SK-N-SH (cell line): ENCODE data around the gene CENPW. TPM values are rescaled to one million over a fixed set of nuclear protein-coding genes. Genes with fewer than 3 reads are reported as not detected.

Source experiments
- CTCF ChIA-PET: fragments of 300-600, 350-600 bp; formaldehyde crosslinking; extraction: SDS; loops from one replicate; lab custom pipeline; 2021; lab: Yijun Ruan, JAX
- POLR2A ChIA-PET: fragments of 350-600 bp; sonication (Branson Sonifier 250); formaldehyde crosslinking; extraction: SDS; loops from one replicate; lab custom pipeline; 2020; ENCODE audit warnings: antibody characterized with exemption, inconsistent platforms; lab: Yijun Ruan, JAX
- DNase-seq: peaks from one replicate; pipeline ENCODE4 v3.0.0; 2012
- H2AFZ ChIP-seq: fragments of 200-600 bp; sonication (generic); 2 replicates; pipeline ENCODE4 v1.8.1; 2016; ENCODE audit warnings: antibody characterized with exemption, mild to moderate bottlenecking, low read depth
- H3F3A ChIP-seq: fragments of 200-600 bp; sonication (generic); replicated peaks from 2 replicates; pipeline ENCODE3; 2016; ENCODE audit warnings: antibody characterized with exemption, mild to moderate bottlenecking; ENCODE audit not compliant: insufficient read depth
- H3K27ac ChIP-seq, 2 experiments: fragments of 200-500 bp in 1 of 2; fragments of 200-600 bp in 1 of 2; sonication (Bioruptor generic) in 1 of 2; sonication (generic), shearing (Covaris generic) in 1 of 2; 2 replicates each; pipeline versions ENCODE4 v1.5.1 to v1.6.1; 2014 to 2016; ENCODE audit warnings: low read depth in 2 of 2, inconsistent platforms in 1 of 2, low read length in 1 of 2, mild to moderate bottlenecking in 1 of 2, mixed read lengths in 1 of 2
- H3K27me3 ChIP-seq: fragments of 200-600 bp; sonication (generic), shearing (Covaris generic); 2 replicates; pipeline ENCODE4 v1.6.1; 2016; ENCODE audit warnings: mixed run types; ENCODE audit not compliant: insufficient read depth
- H3K36me3 ChIP-seq, 2 experiments: fragments of 200-500 bp in 1 of 2; fragments of 200-600 bp in 1 of 2; sonication (Bioruptor generic) in 1 of 2; sonication (generic) in 1 of 2; replicated peaks in 1 of 2; 2 replicates each; pipeline versions ENCODE3 to v1.5.1; 2014 to 2016; ENCODE audit warnings: low read length in 1 of 2, mild to moderate bottlenecking in 1 of 2; ENCODE audit not compliant: insufficient read depth in 2 of 2, control insufficient read depth in 1 of 2
- H3K4me1 ChIP-seq, 2 experiments: fragments of 200-500 bp in 1 of 2; fragments of 200-600 bp in 1 of 2; sonication (Bioruptor generic) in 1 of 2; sonication (generic), shearing (Covaris generic) in 1 of 2; 2 replicates each; pipeline versions ENCODE4 v1.5.1 to v1.6.1; 2014 to 2016; ENCODE audit warnings: low read depth in 1 of 2, low read length in 1 of 2, mixed run types in 1 of 2; ENCODE audit not compliant: insufficient read depth in 2 of 2, control insufficient read depth in 1 of 2
- H3K4me2 ChIP-seq: fragments of 200-600 bp; sonication (generic), shearing (Covaris generic); 2 replicates; pipeline ENCODE4 v1.6.1; 2017; ENCODE audit warnings: mixed run types
- H3K4me3 ChIP-seq, 2 experiments: fragments of 200-500 bp in 1 of 2; fragments of 200-600 bp in 1 of 2; sonication (Bioruptor generic) in 1 of 2; sonication (generic), shearing (Covaris generic) in 1 of 2; 2 replicates each; pipeline versions ENCODE4 v1.5.1 to v1.8.1; 2014 to 2016; ENCODE audit warnings: low read depth in 2 of 2, inconsistent platforms in 1 of 2, low read length in 1 of 2, mild to moderate bottlenecking in 1 of 2, mixed read lengths in 1 of 2, moderate library complexity in 1 of 2
- H3K79me2 ChIP-seq: fragments of 200-600 bp; sonication (generic); 2 replicates; pipeline ENCODE4 v1.8.1; 2017; ENCODE audit warnings: mild to moderate bottlenecking; ENCODE audit not compliant: insufficient read depth
- H3K9ac ChIP-seq: fragments of 200-600 bp; sonication (generic); 2 replicates; pipeline ENCODE4 v1.6.1; 2017; ENCODE audit warnings: mixed run types
- H3K9me2 ChIP-seq: fragments of 200-600 bp; sonication (generic); 2 replicates; pipeline ENCODE4 v1.6.1; 2017; ENCODE audit warnings: mixed run types
- H3K9me3 ChIP-seq: fragments of 200-600 bp; sonication (generic); 2 replicates; pipeline ENCODE4 v1.6.1; 2017; ENCODE audit warnings: mixed run types, mild to moderate bottlenecking, moderate library complexity
- H4K20me1 ChIP-seq: fragments of 200-600 bp; sonication (generic); 2 replicates; pipeline ENCODE4 v1.6.1; 2017; ENCODE audit warnings: mild to moderate bottlenecking, mixed run types; ENCODE audit not compliant: insufficient read depth
- CHD2 ChIP-seq: fragments of 150-350 bp; IDR thresholded peaks from 2 replicates; pipeline ENCODE4 v1.6.1; 2018; ENCODE audit warnings: low read length; ENCODE audit not compliant: partially characterized antibody
- CTCF ChIP-seq: fragments of 200-600 bp; sonication (generic); IDR thresholded peaks from 2 replicates; pipeline ENCODE4 v1.6.1; 2017; ENCODE audit warnings: antibody characterized with exemption, mild to moderate bottlenecking, moderate library complexity
- ELF1 ChIP-seq: IDR thresholded peaks from 2 replicates; pipeline ENCODE4 v1.4.0; 2012
- EZH2phosphoT487 ChIP-seq: fragments of 200-600 bp; sonication (generic); IDR thresholded peaks from 2 replicates; pipeline ENCODE4 v1.6.1; 2017; ENCODE audit warnings: low read depth, mixed run types, mild to moderate bottlenecking, antibody characterized with exemption, moderate library complexity, borderline replicate concordance
- FOSL2 ChIP-seq: IDR thresholded peaks from 2 replicates; pipeline ENCODE4 v1.4.0; 2012; ENCODE audit warnings: low read depth, mild to moderate bottlenecking, moderate library complexity, borderline replicate concordance
- FOXJ3 ChIP-seq: sonication (generic); formaldehyde crosslinking; IDR thresholded peaks from 2 replicates; pipeline ENCODE4 v1.5.1; 2020; ENCODE audit warnings: mild to moderate bottlenecking, missing genetic modification reagents
- GABPA ChIP-seq: IDR thresholded peaks from 2 replicates; pipeline ENCODE4 v1.4.0; 2012; ENCODE audit warnings: low read depth, mild to moderate bottlenecking
- MEF2A ChIP-seq: IDR thresholded peaks from 2 replicates; pipeline ENCODE4 v1.4.0; 2012; ENCODE audit warnings: low read depth, borderline replicate concordance
- NFIC ChIP-seq: IDR thresholded peaks from 2 replicates; pipeline ENCODE4 v1.4.0; 2012; ENCODE audit warnings: borderline replicate concordance
- NRF1 ChIP-seq: IDR thresholded peaks from 2 replicates; pipeline ENCODE4 v1.6.1; 2012; ENCODE audit warnings: low read depth, mild to moderate bottlenecking, low read length
- PBX3 ChIP-seq: IDR thresholded peaks from 2 replicates; pipeline ENCODE4; 2012
- POLR2AphosphoS5 ChIP-seq: IDR thresholded peaks from 2 replicates; pipeline ENCODE4 v1.6.1; 2012; ENCODE audit warnings: low read depth, low read length
- REST ChIP-seq: IDR thresholded peaks from 2 replicates; pipeline ENCODE4 v1.6.1; 2012; ENCODE audit warnings: mild to moderate bottlenecking, low read depth, low read length, moderate library complexity
- TCF12 ChIP-seq: IDR thresholded peaks from 2 replicates; pipeline ENCODE4 v1.4.0; 2012
- YY1 ChIP-seq: IDR thresholded peaks from 2 replicates; pipeline ENCODE4 v1.4.0; 2012; ENCODE audit warnings: low read depth, mild to moderate bottlenecking
- WGBS: methylation state at CpG from one replicate; pipeline ENCODE4 v1.1.6; 2017; ENCODE audit warnings: low lambda C conversion rate; 5-methylcytosine and 5-hydroxymethylcytosine counted together
- polyA plus RNA-seq, 3 experiments: library from polyadenylated mRNA; depleted of rRNA; stranded (reverse); fragments of >200 nt; gene quantifications; 2 replicates each; pipeline ENCODE4 v1.2.3, GENCODE V29; 2012
- TF ChIP-seq, protein P1 (sequence below): fragments of 150-350 bp; IDR thresholded peaks from 2 replicates; pipeline ENCODE4 v1.6.1; 2017; ENCODE audit warnings: antibody characterized with exemption, low read length, low read depth, borderline replicate concordance

Gene CENPW
- polyA plus RNA-seq, 1 of the 3 experiments (the other 2 are of a cell fraction), result 10.9 TPM

GRCh38 chr6:126300126-126300525, 39.8 kb upstream of the CENPW start:
- TF ChIP-seq GABPA (no peak), FOXJ3 (CRISPR knock-in tag) (no peak), POLR2AphosphoS5 (no peak), PBX3 (no peak), CTCF (no peak), ELF1 (no peak), NFIC (no peak)
- TF ChIP-seq, all 33 proteins: peak for 0
- Histone ChIP-seq H3K9me2 (no peaks in the 10 kb centered on the region), H3K4me3 (no peak overlapping the region), H2AFZ (no peak overlapping the region), H3K79me2 (no peaks in the 10 kb centered on the region), H4K20me1 (no peaks in the 10 kb centered on the region), H3K4me1 (no peaks in the 10 kb centered on the region), H3K27ac (no peak overlapping the region), H3K4me2 (no peak overlapping the region), H3F3A (no peaks in the 10 kb centered on the region), H3K27me3 (no peaks in the 10 kb centered on the region), H3K9ac (no peak overlapping the region), H3K9me3 (no peaks in the 10 kb centered on the region), H3K36me3 (no peaks in the 10 kb centered on the region)
- no peak for DNase-seq
- POLR2A ChIA-PET, result no interaction called here
- WGBS, result 32% methylated on average over 3 of the region's 3 CpGs
- CTCF ChIA-PET, result interaction anchor here (1.1 kb wide), 1 partner anchor 10 kb away, joined by 3 read pairs; no protein-coding TSS in a partner anchor

DNA sequence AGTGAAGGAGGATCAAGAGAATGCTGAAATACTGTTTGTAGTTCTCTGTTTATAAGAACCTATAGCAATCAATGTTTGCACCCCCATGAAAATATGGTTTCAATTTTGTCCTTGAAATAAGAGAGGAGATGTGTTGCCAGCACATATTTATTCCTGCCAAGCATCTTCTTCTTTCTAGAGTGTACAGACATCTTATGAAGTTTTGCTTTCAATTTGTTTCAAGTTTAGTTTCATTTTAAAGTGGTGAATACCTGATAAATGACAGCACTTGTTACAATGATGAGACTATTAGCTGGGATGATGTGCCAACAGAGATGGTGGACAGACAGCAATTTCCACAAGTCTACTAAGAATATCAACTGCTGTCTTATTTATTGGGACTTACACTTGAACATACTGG, 39.2 kb upstream of the CENPW start:
- H3K27me3 ChIP-seq, result no peaks in the 10 kb centered on the region
- no peaks in the 10 kb centered on the region for H3F3A ChIP-seq
- TF ChIP-seq FOSL2 (no peak), EZH2phosphoT487 (no peak), REST (no peak), MEF2A (no peak), YY1 (no peak), TCF12 (no peak), CHD2 (no peak), NRF1 (no peak)
- TF ChIP-seq, protein P1, sequence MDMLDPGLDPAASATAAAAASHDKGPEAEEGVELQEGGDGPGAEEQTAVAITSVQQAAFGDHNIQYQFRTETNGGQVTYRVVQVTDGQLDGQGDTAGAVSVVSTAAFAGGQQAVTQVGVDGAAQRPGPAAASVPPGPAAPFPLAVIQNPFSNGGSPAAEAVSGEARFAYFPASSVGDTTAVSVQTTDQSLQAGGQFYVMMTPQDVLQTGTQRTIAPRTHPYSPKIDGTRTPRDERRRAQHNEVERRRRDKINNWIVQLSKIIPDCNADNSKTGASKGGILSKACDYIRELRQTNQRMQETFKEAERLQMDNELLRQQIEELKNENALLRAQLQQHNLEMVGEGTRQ, result no peak
- no peak overlapping the region for H3K9ac ChIP-seq
- H2AFZ ChIP-seq, result no peak overlapping the region
- no peaks in the 10 kb centered on the region for H4K20me1 ChIP-seq
- no peaks in the 10 kb centered on the region for H3K4me1 ChIP-seq
- ChIA-PET POLR2A (no interaction called here), CTCF (no interaction called here)
- no peaks in the 10 kb centered on the region for H3K9me2 ChIP-seq
- H3K79me2 ChIP-seq, result no peaks in the 10 kb centered on the region
- no peaks in the 10 kb centered on the region for H3K36me3 ChIP-seq
- no peak overlapping the region for H3K27ac ChIP-seq
- no peak for DNase-seq
- no peak overlapping the region for H3K4me3 ChIP-seq
- H3K9me3 ChIP-seq, result no peaks in the 10 kb centered on the region
- H3K4me2 ChIP-seq, result no peak overlapping the region
